ENCODE measurements around the gene NTM.
"Not testable (repeated sequence)": the region's sequence is repeated elsewhere in the genome, so short reads cannot be mapped to it uniquely, and the experiment has no call there.

NTM gene

DNA sequence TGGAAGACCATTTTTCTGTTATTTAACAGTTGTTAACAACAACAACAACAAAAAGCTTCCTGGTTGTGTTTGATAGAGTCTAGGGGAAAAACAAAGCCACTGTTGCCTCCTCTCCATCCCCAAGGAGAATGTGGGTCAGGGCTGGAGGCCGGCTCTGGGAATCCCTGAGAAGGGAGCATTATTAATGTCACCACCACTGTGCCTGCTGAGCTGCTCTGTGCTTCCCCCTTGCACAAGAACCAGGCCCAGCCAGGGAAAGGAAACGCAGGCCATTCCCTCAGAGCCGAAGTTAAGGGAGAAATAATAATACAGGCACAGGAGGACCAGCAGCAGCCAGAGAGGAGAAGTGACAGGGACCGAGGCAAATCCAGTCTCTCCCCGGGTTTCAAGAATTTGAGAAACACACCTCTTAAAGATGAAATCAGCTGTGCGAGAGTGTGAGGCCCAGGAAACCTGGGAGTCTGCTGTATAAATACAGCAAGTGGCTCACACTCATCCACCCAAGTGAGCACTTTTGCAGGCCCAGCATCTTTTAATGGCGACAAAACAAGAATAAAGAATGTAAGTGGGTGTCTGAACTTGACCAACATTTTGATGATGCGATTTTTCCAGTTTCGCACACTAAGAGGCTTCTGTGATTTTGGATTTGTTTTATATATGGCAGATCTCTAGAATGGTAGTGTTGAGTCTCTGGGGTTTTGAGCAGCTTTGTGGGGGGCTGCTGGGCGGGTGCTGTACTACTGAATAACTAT is 539.2 kb downstream of the NTM start:
- no peak for DNase-seq

DNA sequence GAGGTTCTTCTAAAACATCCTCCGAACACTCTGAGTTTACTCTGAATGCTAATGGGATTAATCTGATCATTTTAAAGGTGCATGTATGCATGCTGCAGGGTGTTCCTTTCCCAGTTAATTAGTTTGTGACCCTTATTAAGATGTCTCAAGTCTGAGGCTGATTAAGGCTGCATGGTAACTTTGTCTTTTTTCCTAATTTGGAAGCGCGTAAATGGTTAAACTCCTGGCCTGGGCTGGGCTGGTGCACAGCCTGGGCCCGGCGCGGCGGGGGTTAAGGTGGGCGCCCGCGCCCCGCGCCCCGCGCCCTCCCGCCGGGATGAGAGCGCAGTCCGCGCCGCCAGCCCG is 539.7 kb downstream of the NTM start:
- no peak for DNase-seq

DNA sequence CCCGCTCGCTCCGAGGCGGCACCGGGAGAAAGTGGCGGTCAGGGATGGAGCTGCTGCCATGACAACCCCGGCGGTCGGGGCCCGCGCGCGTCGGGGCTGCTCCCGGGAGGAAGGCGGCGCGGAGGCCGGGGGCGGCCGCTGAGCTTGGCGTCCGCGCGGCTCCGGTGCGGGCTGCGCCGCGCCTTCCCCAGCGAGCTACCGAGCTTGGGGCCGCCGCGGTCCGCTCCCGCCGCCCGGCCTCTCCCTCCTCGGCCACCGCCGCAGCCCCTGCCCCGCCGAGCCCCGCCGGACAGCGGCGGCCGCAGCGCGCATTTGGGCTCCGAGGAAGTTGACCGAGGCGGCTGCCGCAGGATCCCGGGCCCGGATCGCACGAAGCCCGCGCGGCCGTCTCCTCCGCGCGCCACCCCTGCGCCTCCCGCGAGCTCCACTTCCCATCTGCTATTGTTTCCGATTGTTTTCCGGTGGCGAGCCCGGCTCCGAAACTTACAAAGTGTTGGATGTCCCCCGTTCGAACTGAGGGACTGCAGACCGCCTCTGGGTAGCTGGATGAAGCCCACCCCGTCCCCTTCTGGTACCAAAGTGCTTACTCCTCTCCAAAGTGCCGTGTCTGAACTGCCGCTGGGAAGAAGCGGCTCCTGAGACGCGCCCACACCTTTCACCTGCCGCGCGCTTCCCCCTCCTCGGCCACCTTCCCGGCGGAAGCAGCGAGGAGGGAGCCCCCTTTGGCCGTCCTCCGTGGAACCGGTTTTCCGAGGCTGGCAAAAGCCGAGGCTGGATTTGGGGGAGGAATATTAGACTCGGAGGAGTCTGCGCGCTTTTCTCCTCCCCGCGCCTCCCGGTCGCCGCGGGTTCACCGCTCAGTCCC is 540.3 kb downstream of the NTM start:
- DNase-seq = no peak

DNA sequence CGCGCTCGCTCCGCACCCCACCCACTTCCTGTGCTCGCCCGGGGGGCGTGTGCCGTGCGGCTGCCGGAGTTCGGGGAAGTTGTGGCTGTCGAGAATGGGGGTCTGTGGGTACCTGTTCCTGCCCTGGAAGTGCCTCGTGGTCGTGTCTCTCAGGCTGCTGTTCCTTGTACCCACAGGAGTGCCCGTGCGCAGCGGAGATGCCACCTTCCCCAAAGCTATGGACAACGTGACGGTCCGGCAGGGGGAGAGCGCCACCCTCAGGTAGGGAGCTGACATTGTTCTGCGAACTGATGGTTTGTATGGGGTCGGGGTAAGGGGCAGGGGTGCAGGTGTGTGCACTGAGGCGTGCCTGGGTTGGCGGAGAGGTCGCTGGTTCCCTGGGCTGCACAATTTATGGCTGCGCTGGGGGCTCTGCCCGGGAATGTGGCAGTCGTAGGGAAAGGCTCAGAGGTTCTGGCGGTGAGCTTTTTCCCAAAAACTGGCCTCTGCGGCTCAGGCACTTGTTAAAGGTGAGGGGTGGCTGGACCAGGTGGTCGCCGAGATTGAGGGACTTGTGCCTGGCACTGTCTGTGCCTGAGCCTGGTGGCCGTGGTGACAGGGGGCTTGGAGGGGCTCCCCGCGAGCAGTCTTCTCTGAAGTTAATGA is 541.1 kb downstream of the NTM start:
- DNase-seq = not testable (repeated sequence)

DNA sequence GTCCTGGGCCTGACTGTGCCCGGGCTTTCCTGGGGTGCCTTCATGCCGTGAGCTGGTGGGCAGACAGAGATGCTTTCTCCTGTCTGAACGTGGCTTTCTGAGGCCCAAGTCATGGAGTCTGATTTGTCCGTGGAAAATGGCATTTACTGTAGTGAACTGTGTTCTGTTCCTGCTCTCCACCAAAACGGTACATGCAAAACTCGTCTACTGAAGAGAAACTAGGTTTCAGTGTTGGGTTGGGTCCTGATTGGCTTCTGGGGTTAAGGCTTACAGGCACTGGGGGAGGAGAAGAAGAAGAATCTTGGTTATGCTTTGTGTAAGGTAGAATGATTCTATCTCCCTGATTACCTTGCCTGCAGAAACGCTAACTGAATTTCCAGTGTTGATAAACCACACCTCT is 541.7 kb downstream of the NTM start:
- no peak for DNase-seq

DNA sequence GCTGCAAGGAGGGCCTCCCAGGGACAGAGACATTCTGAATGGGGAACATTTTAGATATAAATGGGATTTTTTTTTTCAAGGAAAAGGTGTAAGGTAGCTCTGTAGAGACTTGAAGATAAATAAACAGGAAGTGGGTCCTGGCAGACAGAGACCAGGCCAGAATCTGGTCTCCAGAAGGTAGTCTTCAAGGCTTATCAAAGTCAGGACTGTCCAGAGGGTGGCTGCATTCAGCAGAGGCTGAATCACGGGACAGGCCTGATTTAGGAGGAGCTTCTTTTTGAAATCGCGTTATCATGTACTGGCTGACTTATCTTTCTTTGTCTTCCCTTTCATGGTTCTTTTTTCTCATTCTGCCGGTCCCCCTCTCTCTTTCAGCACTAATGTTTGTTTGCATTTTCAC is 542.9 kb downstream of the NTM start:
- DNase-seq = no peak

DNA sequence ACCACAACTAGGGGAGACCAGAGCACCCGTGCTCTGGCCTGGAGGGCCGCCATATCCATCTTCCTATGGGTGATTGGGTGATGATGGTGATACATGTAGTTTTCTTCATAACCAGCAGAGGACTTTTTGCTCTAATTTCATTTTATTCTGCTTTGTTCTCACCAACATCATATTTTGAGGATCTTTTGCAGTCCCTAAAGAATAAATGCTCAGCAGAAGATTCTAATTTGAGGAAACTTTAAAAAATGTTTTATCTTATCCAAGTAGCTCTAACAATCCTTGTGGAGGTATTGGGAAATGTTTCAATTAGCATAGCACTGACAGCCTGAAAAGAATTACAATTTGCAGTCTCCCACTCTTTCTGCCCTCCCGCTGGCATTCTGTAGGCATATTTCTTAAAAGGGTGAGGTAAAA is 544.0 kb downstream of the NTM start:
- DNase-seq = no peak

DNA sequence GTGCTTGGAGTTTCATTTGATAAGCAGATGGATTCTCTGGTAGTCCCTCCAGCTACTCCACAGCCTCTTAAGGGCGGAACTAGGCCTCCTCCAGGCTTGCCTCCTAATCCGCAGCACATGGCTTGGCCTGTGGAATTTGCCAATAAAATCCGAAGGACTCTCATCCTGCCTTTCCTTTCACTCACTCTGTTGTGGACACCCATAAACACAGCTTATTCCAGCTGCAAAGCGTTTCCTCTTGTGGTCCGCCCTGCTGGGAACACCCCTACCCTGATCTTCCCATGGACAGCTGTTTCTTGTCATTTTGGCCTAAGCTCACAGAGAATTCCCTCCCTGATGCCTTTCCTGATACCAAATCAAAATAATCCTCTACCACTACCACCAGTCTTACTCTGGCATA is 546.2 kb downstream of the NTM start:
- DNase-seq = no peak

DNA sequence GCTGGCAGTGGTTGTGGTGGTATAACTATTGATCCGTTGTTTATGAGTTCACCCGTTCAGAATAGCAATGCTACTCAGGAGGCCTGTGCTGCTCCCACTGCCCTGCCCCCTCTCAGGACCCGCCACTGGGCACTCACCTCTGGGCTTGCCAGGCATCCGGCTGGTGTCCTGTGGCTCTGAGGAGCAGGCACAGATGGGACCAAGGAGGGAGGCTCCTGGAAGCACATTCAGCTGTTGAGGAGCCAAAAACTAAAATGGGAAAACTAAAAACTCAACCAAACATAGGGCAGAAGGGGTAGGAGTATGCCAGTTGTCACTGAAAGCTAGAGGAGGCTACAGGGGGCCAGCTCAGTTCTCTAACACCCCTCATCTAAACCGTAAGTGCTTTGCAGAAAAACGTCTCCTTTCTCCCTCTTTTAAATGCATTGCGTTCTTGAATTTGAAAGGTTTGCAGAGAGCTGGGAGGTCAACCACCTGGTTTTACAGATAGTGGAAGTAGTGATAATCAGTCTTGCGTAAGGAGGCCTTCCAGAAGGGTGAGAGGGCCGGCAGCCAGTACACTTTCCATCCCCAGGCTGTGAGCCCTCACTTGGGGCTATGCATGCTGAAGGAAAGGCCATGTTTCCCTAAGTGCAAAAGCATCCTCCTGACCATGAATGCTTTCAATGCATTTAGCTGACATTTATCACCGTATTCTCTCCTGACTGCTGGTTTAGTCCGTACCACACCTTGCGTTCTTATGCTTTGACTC is 547.4 kb downstream of the NTM start:
- DNase-seq = no peak

DNA sequence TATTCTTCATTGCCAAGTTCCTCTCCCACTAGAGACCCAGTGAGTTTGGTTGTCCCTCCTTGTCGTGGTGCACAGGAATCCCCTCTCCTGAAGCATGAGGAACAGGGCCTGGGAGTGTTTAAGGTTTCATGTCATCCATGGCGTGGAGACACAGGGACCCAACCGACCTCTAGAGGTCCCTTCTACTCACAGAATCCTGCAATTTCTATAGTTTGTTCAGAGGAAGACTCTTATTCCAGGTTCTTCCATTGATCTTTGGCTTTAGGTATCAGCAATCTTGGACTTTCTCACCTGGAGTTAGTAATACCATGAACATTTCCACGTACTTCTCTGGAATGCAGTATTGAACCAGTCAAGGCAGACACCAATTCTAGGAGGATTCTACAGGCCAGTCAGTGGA is 548.2 kb downstream of the NTM start:
- no peak for DNase-seq

DNA sequence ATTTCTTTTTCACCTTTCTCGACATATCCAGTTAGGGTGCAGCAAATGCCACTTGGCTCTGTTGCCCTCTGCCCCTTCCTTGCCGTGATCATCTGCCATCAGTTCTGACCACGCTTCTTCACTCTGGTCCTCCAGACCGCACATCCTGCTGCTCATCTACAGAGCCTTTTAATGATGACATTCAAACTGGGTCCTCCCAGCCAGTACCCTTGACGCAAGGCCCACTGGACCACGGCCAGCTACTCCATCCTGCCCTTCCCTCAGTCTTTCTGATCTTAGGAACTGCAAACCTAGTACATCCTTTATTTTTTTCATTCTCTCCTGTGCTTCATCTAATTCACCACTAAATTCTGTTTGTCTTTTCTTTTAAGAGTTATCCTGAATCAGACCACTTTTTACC is 551.8 kb downstream of the NTM start:
- DNase-seq = no peak

DNA sequence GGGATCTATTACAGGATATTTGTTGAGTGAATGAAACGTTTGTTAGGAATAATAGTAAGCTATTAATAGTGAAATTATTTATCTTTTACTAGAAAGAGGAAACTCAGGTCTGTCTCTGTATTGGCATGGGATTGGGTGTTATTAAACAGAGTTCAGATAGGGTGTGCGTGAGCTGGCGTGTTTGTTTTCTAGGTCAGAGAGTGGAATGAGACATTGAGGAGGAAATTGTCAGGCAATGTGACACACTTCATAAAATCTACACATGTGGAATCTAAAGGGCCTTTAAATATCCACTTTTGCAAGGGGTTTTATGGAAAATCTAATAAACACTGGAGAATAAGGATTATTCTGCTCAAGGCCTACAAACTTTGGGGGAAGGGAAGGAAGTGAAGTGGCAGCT is 552.9 kb downstream of the NTM start:
- DNase-seq = no peak

DNA sequence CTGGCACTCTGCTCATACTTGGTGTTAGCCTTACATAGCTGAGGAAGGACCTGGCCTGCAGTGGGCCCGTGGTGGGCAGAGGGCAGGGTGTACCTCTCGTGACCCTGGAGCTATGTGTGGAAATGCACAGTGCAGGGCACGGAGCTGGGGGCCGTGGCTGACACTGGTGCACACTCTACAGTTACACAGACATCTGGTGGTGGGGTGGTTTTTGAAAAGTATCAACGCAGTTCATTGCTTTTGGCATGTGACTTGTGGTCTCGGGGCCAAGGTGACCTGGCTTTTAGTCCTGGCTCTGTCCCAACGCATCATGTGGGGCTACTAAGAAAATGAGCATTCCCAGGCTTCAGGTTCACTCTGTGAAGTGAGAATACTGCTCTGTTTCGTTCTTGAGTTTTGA is 553.6 kb downstream of the NTM start:
- no peak for DNase-seq

DNA sequence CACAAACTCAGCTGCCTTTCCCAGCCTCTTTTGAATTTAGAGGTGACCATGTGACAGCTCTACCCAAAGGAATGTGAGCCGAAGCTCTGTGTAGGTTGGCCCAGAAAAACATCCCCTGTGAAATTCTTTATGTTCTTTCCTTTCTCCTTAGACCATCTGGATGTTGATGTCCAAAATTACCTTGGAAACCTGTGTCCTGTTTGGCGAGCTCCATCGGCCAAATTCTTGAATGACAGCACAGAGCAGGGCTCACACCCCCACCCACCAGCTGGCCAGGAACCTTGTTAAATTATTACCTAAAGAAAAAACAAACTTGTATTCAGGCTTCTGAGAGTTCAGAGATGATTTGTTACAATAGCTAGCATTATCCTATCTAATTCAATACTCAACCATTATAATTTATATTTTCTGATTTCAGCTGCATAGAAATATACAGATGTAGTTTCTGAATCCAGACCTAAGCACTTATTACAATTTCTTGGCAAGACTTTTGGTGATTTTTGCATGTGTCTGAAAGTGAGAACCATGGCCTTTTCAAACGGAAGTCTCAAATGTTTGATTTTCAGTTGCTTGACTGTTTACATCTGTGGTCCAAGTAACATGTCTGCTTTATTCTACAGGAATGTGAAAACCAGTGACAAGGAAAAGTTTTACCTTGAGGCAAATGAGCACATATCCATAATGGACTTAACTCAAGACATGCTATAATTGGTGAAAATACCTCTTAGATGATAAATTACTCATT is 554.2 kb downstream of the NTM start:
- no peak for DNase-seq

DNA sequence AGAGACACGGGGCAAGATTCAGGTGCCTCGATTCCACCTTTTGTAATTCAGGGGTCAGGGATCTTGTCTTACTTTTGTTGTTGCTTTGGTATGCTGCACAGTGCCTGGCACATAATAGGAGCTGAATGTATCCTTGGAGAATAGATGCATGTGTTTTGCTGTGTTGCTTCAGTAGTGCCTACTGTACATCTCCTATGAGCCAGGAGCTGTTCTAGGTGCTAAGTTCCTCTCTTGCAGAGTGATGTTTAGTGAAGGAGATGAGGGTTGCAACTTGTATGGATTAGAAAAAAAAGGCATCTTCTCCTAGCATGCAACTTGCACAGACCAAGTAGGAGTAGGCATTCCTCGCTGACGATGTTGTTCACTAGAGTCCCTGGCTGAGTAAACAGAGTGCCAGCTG is 555.4 kb downstream of the NTM start:
- no peak for DNase-seq

DNA sequence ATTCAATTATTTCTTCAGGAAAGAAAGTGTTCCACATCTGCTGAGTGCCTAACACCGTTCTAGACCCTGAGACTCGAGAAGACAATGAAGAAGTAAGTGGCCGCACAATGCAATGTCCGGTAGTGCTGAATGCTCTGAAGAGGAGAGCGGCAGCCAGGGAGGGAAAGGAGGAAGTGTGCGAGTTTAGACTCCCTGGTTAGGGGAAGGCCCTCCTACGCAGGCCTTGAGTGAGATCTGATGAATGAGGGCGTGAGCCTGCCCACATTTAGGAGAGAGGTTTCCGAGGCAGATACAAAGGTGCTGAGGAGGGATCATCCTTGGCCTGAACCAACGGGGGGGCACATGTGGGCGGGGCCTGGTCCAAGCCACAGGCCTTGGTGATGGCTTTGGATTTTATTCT is 558.6 kb downstream of the NTM start:
- DNase-seq = no peak

DNA sequence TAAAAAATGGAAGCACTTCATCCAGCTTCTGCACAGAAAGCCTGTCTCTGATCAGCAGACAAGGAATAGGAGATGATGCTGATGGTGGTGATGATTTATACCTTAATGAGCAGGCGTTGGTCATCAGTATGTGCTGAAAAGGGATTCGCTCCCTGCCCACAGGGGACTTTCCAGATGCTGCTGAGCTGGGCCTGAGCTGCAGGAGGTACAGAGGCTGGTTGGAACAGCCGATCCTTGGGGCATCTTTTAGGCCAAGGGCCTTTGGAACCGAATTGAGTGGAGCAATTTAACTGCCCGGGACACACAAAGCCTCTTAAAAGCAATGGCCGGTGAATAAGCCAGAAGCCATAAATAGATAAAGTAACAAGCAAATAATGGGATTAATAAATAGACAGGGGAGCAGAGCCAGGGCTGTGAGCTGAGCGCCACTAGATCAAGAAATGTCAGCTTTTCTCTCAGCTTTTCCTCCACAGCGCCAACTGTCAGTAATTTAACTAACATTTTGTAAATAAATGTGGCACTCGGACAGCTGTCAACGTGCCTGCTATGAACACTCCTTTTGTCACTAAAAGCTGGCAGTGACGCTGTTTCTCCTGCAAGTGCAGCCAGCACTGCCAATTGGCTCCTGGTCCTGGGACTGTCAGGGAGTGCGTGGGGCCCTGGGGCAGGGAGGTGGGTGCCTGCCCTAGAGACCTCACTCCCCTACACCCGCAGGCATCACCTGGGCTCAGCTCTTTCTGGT is 562.3 kb downstream of the NTM start:
- no peak for DNase-seq

DNA sequence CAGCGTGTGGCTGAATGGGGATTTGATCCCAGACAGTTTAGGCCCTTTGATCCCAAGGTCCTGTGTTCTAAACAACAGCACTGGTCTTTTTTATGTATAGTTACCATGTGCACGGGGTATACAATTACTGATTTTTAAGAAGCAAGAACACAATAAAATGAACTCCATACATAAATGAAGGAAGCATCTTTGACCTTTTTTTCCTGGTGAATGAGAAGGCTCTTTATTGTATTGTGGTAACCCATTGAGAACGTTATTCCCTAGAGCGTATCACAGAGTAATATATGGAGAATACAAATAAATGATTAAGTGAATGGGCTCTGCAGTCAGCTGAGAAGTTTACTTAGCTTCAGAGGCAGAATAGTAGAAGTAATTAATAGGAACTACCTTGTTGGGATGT is 563.6 kb downstream of the NTM start:
- no peak for DNase-seq

DNA sequence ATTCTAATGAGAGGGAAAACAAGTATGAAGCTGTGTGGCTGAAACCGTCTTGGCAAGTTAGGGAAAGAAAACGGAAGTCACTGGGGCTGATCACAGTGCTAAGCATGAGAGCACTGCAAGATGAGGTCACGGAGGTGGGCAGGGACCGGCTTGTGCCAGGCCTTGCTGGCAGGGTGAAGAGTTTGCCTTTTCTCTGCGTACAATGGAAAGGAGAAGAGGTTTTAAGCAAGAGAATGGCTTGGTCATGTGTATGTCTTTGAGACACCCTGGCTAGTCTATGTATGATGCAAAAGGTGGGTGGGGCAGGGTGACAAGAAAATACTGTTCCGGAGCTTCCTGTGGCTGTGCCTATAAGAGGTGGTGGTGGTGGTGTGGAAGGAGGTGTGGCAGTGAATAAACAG is 567.9 kb downstream of the NTM start:
- no peak for DNase-seq

DNA sequence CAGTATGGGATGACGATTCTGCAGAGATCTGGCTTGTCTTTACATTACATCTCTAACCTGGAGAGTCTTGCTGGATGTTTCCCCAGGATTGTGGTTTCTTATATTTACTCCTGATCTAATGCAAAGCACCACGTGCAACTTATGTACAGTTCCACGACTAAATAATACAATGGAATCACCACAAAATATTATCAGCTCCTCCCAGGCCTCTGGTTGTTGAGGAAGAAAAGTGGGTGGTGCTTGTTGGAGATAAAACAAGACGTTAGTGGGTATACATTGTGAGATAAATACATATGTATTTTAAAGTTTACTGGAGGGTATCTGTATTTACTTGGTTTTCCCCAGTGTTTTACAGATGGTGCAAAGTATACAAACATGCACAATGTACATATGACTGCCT is 569.7 kb downstream of the NTM start:
- no peak for DNase-seq

DNA sequence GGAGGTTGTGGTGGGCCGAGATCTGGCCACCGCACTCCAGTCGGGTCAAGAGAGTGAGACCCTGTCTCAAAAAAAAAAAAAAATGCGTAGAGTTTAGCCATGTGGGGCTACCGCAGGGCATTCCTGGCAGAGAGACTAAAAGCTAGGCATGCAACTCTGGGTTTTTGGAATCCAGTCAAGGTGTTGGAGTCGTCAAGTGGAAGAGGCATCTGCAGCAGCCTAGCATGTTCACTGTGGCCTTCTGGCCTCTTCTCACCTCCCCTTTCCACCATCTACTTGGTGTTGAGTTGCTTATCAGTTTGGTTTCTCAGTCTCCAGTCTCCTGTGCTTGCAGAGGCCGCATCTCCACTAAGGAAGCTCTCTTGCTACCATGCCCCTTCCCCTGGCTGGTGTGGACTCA is 572.5 kb downstream of the NTM start:
- DNase-seq = no peak

DNA sequence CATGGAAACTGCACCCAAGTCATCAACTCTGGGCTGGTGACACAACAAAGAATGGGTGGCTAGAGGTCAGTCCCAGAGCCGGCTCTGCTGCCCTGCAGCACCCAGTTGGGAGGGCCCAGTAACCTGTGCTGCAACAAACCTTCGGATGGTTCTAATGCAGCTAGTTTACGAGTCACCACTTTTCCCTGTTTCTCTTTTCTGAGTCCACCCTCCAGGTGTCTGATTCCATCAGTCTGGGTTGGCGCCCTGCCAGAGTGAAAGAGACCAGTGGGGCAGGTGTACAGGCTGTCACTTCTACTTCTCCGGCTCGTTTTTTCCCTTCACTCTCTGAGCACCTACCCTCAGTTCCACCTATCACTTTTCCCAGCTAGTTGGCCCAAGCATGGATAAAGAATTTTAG is 572.9 kb downstream of the NTM start:
- DNase-seq = no peak
